Measurements from ENCODE around the gene CTIF.

DNA sequence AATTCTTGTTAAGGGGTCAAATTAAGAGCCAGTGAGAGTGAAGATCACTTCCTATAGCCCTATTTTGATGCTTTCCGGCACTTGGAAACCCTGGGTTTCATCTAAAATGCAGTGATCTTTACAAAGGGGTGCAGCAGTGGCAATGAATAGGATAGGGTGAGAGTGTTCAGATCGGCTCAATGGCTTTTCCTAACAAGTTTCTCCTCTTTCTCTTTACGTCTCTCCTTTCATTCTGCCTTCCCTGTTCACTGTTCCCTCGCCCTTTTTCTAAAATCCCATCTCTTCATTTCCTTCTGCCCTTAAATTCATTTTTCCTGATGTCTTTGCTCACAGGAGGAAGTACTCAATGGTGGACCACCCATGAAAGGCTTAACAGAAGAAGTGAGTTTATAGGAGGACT, 86.0 kb downstream of the CTIF start:
- TF ChIP-seq POLR2A (IDR thresholded peaks at IDR 0.05) (no peak), POLR2AphosphoS5 (IDR thresholded peaks at IDR 0.05) (no peak)
- TF ChIP-seq, protein P1, sequence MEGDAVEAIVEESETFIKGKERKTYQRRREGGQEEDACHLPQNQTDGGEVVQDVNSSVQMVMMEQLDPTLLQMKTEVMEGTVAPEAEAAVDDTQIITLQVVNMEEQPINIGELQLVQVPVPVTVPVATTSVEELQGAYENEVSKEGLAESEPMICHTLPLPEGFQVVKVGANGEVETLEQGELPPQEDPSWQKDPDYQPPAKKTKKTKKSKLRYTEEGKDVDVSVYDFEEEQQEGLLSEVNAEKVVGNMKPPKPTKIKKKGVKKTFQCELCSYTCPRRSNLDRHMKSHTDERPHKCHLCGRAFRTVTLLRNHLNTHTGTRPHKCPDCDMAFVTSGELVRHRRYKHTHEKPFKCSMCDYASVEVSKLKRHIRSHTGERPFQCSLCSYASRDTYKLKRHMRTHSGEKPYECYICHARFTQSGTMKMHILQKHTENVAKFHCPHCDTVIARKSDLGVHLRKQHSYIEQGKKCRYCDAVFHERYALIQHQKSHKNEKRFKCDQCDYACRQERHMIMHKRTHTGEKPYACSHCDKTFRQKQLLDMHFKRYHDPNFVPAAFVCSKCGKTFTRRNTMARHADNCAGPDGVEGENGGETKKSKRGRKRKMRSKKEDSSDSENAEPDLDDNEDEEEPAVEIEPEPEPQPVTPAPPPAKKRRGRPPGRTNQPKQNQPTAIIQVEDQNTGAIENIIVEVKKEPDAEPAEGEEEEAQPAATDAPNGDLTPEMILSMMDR (IDR thresholded peaks at IDR 0.05 in 8 of 11, conservative IDR thresholded peaks at IDR 0.05 in 3 of 11), result no peak
